ENCODE measurements around the gene LCORL.

Gene LCORL

DNA sequence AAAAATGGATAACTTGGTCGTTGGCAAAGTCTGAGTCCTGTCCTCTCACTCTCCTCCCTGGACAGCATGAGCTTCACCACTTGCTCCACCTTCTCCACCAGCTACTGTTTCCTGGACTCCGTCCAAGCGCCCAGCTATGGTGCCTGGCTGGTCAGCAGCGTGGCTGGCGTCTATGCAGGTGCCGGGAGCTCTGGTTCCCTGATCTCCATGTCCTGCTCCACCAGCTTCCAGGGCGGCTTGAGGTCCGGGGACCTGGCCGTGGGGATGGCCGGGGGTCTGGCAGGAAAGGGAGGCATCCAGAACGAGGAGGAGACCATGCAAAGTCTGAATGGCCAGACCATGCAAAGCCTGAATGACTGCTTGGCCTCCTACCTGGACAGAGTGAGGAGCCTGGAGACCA is 109.9 kb downstream of the LCORL start:
- H3K27me3 ChIP-seq (ENCODE audit: insufficient read depth, low read depth, severe bottlenecking): no peaks in the 10 kb centered on the region
- TF ChIP-seq, protein P1, sequence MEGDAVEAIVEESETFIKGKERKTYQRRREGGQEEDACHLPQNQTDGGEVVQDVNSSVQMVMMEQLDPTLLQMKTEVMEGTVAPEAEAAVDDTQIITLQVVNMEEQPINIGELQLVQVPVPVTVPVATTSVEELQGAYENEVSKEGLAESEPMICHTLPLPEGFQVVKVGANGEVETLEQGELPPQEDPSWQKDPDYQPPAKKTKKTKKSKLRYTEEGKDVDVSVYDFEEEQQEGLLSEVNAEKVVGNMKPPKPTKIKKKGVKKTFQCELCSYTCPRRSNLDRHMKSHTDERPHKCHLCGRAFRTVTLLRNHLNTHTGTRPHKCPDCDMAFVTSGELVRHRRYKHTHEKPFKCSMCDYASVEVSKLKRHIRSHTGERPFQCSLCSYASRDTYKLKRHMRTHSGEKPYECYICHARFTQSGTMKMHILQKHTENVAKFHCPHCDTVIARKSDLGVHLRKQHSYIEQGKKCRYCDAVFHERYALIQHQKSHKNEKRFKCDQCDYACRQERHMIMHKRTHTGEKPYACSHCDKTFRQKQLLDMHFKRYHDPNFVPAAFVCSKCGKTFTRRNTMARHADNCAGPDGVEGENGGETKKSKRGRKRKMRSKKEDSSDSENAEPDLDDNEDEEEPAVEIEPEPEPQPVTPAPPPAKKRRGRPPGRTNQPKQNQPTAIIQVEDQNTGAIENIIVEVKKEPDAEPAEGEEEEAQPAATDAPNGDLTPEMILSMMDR (IDR thresholded peaks at IDR 0.05; ENCODE audit: low read depth, low read length): no peak
- no peaks in the 10 kb centered on the region for H3K9me3 ChIP-seq (ENCODE audit: severe bottlenecking)
- H3K36me3 ChIP-seq: peaks cover 72% of the 10 kb centered on the region
- DNase-seq: no peak
- H3K4me3 ChIP-seq (ENCODE audit: low read depth, low read length): no peak overlapping the region
- no peak overlapping the region for H3K27ac ChIP-seq

DNA sequence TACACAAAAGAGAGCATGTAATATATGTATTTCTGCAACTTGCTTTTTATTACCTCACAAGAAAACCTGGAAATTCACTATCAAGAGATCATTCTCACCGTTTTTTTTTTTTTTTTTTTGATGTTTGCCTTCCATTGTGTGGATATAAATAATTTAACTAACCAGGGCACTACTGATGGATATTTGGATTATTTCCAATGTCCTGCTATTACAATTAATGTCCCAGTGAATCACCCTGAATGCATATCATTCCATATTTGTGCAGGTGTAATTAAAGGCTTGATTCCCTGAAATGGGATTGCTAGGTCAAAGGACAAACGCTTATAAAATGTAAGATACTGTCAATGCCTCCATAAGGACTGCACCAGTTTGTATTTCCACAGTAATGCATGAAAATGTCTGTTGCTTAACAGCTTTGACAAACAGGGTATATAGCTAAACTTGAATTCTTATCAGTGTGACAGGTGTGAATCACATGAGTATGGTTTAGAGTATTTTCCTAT is 123.0 kb downstream of the LCORL start:
- DNase-seq: no peak
- Histone ChIP-seq H3K4me3 (ENCODE audit: low read depth, low read length) (no peak overlapping the region), H3K27me3 (ENCODE audit: insufficient read depth, low read depth, severe bottlenecking) (no peaks in the 10 kb centered on the region), H3K9me3 (ENCODE audit: severe bottlenecking) (no peaks in the 10 kb centered on the region), H3K27ac (no peak overlapping the region), H3K36me3 (peaks cover 55% of the 10 kb centered on the region)
- TF ChIP-seq, protein P1 (IDR thresholded peaks at IDR 0.05; ENCODE audit: low read depth, low read length): no peak

DNA sequence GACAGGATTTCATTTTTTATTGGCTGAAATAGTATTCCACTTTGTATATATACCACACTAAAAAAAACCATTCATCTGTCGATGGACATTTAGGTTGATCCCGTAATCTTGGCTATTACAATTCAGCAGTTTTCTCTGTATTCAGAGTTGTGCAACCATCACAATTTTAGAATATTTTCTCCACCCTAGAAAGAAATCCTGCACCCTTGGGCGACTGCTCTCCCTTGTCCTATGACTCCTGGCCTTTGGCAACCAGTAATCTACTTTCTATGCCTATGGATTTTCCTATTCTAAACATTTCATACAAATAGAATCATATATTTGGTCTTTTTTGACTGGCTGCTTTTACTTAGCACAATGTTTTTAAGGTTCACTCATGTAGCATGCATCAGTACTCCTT is 126.1 kb downstream of the LCORL start:
- Histone ChIP-seq H3K36me3 (peaks cover 42% of the 10 kb centered on the region), H3K9me3 (ENCODE audit: severe bottlenecking) (no peaks in the 10 kb centered on the region), H3K4me3 (ENCODE audit: low read depth, low read length) (no peak overlapping the region), H3K27ac (no peak overlapping the region), H3K27me3 (ENCODE audit: insufficient read depth, low read depth, severe bottlenecking) (no peaks in the 10 kb centered on the region)
- no peak for DNase-seq
- TF ChIP-seq, protein P1 (IDR thresholded peaks at IDR 0.05; ENCODE audit: low read depth, low read length): no peak

DNA sequence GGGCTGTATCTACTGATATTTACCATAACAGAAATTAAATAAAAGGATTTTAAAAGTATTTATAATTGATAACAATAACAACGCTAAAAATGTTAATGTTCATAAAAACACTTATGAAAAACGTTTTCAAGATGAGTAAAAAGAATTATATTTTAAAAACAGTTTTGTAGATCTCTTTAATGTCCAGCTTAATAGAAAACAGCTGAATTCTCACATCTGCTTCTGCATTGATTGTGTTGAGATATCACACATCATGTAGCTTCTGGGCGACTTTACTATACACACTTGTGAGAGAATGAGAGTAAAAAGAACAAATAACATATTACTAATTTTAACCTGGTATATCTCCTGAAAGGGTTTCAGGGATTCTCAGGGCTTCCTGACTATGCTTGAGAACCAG is 127.1 kb downstream of the LCORL start:
- Histone ChIP-seq H3K4me3 (ENCODE audit: low read depth, low read length) (no peak overlapping the region), H3K36me3 (peaks cover 37% of the 10 kb centered on the region), H3K9me3 (ENCODE audit: severe bottlenecking) (no peaks in the 10 kb centered on the region), H3K27me3 (ENCODE audit: insufficient read depth, low read depth, severe bottlenecking) (no peaks in the 10 kb centered on the region), H3K27ac (no peak overlapping the region)
- TF ChIP-seq, protein P1 (IDR thresholded peaks at IDR 0.05; ENCODE audit: low read depth, low read length): no peak
- DNase-seq: no peak

DNA sequence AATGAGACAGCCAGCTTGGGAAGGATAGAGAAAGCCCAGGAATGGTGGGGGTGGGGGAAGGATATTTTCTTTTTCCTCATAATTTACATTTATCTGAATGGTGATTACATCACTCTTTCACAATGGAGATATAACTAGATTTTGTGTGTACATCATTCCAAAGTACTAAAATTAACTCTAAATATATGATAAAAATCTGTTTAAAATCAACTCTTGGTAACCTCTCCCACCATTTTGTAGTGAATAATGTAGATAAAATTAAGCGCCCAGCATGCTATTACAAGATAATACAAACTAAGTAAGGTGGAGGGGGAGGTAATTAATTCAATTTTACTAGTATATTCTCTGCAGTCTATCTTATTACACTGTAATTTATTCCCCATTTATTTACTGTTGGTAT is 131.9 kb downstream of the LCORL start:
- H3K27ac ChIP-seq: no peak overlapping the region
- TF ChIP-seq, protein P1 (IDR thresholded peaks at IDR 0.05; ENCODE audit: low read depth, low read length): no peak
- no peaks in the 10 kb centered on the region for H3K27me3 ChIP-seq (ENCODE audit: insufficient read depth, low read depth, severe bottlenecking)
- peaks cover 24% of the 10 kb centered on the region for H3K36me3 ChIP-seq
- H3K9me3 ChIP-seq (ENCODE audit: severe bottlenecking): no peaks in the 10 kb centered on the region
- no peak for DNase-seq
- no peak overlapping the region for H3K4me3 ChIP-seq (ENCODE audit: low read depth, low read length)

DNA sequence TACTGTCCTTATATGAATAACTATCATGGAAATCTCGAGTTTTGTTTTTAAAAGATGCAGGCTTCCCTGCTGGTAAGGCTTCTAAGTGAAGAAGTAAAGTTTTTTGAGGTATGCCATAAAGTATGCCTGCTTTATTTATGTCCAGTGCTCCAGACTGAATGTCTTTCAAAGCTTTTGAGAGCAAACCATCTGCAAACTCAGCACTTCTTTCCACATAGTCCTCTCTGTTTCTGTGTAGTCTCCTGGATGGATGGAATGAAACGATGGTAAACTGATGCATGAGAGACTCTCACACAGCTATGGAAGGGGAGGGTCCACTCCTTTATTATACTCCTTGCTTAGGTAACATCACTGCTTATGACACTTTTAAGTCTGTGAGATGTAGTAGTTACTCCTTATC is 137.0 kb downstream of the LCORL start:
- H3K27me3 ChIP-seq (ENCODE audit: insufficient read depth, low read depth, severe bottlenecking): no peaks in the 10 kb centered on the region
- peaks cover 29% of the 10 kb centered on the region for H3K36me3 ChIP-seq
- no peak for DNase-seq
- H3K9me3 ChIP-seq (ENCODE audit: severe bottlenecking): no peaks in the 10 kb centered on the region
- TF ChIP-seq, protein P1 (IDR thresholded peaks at IDR 0.05; ENCODE audit: low read depth, low read length): no peak
- H3K4me3 ChIP-seq (ENCODE audit: low read depth, low read length): no peak overlapping the region
- no peak overlapping the region for H3K27ac ChIP-seq
